CD4-positive, alpha-beta T cell treated with Interleukin-15 for 1 hour (primary cell): ENCODE results near the gene SEL1L.
"Not testable (repeated sequence)": the region's sequence is repeated elsewhere in the genome, so short reads cannot be mapped to it uniquely, and the experiment has no call there.

Experiments used
- DNase-seq: peaks from one replicate; pipeline ENCODE4 v3.0.0-alpha.2; 2020

SEL1L gene

DNA sequence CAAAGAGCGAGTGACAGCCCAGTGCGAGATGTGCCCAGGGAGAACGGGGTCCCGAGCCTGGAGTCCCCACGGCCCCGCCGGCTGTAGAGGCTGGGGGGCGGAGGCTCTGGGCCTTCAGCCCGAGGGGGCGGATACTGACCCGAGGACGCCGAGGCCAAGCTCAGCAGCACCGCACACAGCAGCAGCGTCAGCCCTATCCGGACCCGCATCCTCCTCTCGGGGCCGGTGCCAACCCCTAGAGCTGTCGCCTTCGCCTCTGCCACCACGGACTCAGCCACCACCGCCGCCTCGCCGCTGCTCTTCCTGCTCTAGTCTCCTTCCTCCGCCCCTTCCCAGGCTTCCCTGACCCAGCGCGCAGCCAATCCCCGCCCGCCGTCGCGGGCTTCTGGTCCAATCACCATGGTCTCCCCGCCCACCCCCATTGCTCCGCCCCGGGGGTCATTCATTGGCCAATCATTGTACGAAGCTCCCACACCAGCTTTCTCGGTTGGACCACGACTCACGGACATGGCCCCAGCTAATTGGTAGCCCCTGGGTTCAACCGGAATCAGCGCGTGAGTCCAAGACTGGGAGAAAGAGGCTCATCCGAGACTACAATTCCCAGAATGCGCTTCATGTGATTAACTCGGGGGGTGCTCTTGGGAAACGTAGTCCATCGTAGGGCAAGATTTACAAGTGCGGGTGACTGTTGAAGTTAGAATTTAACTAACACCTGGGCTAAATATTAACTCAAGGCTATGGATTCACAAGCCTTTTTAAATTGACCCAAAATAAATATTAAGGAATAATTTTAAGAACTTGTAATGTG lies at the start of gene SEL1L:
SEL1L (minus strand) TSS at position 318 of the 808 bp plus-strand sequence; CDS start at position 209, 109 bp downstream.
- DNase-seq = peak; percentile 99

- no peak for DNase-seq
These were observed 48.8 kb upstream of the SEL1L start for GRCh38 chr14:81582420-81582819.

GRCh38 chr14:81579115-81579514 lies 45.5 kb upstream of the SEL1L start:
- no peak for DNase-seq

GRCh38 chr14:81571437-81571836 lies 37.8 kb upstream of the SEL1L start:
- no peak for DNase-seq

DNA sequence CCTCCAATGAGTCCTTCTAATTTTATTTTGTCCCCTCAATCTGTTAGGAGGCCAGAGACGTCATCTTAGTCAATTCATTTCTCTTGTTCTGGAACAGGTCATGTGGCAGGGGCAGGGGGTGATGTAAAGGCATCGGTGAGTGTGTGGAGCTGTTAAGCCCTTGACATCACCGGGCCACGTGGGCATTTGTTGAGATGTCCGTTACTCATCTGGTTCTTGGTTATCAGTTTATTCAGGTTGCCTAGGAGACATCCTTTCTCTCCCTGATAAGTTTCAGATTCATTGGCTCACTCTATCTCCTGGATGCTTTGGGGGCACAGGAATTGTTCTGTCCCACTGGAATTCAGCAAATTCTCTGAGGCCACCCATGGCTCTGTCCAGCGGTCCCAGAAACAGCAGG lies 33.6 kb upstream of the SEL1L start:
- DNase-seq = no peak

- no peak for DNase-seq
These were observed 32.0 kb upstream of the SEL1L start for GRCh38 chr14:81565441-81566290.

GRCh38 chr14:81562818-81563217 lies 29.2 kb upstream of the SEL1L start:
- no peak for DNase-seq

GRCh38 chr14:81561084-81561775 lies 27.6 kb upstream of the SEL1L start:
- DNase-seq = no peak

DNA sequence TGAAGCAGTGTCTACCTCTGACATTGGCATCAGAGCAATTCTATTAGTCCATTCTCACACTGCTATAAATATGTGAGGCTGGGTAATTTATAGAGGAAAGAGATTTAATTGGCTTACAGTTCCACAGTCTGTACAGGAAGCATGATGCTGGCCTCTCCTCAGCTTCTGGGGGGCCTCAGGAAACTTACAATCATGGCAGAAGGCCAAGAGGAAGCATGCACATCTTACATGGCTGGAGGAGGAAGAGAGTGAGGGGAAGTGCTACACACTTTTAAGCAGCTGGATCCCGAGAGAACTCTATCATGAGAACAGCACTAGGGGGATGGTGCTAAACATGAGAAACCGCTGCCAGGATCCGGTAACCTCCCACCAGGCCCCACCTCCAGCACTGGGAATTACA lies 25.7 kb upstream of the SEL1L start:
- no peak for DNase-seq

DNA sequence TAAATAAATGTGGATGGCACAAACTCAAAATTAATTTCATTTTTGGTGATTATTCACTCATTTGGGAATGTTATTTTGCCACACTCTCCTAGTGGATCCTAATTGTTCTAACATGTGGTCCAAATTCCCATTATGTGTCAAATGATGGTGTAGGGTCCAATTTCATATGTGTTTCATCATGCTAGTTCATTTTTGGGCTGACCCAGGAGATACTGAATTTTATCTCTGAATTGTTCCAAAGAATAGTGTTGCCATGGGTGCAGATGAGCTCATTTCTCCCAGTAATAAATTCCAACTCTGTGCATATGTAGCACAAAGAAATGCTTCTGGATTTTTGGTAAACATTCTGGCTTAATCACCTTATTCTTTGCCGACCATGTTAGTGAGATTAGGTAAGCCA lies 23.5 kb upstream of the SEL1L start:
- no peak for DNase-seq

DNA sequence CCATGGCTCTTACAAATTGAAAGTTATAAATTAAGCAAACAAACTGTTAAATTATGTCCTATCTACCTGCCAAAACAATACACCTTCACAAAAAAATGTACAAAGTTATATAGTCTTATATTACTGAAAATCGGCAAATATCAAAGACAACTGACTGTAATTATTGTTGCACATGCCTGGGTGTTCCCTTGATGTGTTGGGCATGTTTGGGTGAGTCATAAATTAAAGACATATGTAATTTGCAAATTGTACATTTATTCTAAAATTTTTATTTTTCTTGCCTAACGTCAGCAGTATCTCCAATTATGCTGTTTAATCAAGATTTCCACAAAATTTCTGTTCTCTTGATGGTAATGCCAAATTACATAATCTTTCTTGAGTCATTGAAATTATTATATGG lies 22.0 kb upstream of the SEL1L start:
- DNase-seq = no peak

DNA sequence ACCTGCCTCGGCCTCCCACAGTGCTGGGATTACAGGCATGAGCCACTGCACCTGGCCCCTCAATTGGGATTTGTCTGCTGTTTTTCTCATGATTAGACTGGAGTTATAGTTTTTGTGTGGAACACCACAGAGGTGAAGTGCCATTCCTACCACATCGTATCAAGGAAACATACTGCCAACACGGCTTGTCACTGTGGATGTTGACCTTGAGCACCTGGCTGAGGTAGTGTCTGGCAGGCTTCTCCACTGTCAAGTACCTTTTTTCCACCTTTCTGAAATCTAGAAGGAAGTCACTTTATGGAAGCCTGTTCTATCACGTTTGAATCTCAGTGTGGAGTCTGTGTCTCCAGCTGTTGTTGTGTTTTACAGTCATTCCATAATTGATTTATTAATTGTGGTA lies 21.4 kb upstream of the SEL1L start:
- no peak for DNase-seq

DNA sequence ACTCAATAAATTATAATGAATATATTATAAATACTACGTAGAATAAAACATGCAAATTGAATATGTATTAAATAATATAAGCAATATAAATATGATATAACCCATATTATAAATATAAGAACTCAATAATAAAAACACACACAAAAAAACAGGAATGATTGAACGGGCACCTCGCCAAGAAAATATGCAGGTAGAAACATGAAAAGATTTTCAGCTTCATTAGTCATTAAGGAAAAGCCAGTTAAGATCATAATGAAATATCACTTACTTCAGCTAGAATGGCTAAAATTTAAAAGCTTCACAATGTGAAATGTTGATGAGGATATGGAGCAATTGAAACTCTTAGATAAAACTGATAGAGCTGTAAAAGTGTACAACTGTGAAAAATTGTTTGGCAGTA lies 17.8 kb upstream of the SEL1L start:
- no peak for DNase-seq

GRCh38 chr14:81550001-81550637 lies 16.5 kb upstream of the SEL1L start:
- DNase-seq = no peak

GRCh38 chr14:81541206-81541605 lies 7.6 kb upstream of the SEL1L start:
- DNase-seq = not testable (repeated sequence)

- no peak for DNase-seq
These were observed 3.5 kb upstream of the SEL1L start for GRCh38 chr14:81537193-81537592.

GRCh38 chr14:81536241-81536771 lies 2.7 kb upstream of the SEL1L start:
- no peak for DNase-seq

- no peak for DNase-seq
These were observed 1.9 kb upstream of the SEL1L start for GRCh38 chr14:81535396-81536164.

GRCh38 chr14:81534510-81535074 lies 939 bp upstream of the SEL1L start:
- DNase-seq = no peak

DNA sequence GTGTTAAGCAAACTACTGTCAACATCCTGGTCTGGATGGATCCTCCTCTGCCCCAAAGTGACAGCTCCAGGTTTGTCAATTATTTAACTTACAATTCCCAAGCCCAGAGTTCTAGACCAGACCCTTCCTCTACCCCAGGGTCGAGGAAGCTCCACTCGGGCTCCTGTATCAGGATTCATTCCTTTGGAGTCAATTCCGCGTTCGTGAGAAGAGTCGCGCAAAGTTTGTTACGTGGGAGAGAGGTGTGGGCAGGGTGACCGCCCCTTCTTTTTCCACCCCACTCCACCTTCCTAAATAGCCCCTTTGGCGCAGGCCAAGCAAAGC lies 479 bp downstream of the SEL1L start:
- no peak for DNase-seq

DNA sequence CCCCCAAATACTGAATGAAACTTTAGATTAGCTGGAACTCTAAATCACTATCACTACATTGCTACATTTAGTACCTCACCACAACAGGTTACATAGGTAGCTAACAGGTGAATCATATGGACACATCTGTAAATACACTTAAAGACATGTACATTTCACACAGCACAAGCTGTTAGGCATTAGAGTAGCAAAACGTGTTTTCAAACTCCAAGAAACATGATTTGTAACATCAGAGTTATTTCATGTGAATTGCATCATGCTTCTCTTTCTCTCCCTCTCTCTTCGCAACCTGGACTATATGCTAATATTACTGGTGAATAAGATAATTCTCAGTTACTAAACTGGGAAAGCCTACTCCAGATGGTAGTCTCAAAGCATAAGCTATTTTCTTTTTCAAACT lies 4.3 kb downstream of the SEL1L start:
- no peak for DNase-seq

DNA sequence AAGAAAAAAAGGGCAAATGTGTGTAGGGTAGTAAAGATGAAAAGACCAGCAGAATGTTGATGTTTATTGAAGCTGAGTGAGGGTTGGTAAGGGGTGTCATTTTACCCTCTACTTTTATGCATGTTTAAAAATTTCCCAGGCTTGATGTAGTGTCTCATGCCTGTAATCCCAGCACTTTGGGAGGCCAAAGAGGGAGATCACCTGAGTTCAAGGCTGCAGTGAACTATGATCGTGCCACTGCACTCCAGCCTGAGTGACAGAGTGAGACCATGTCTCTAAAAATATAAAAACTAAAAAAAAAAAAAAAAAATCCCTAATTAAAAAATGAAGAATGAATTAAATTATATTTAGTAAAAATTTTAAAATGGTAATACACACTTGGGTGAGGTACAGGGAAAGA lies 8.5 kb downstream of the SEL1L start:
- DNase-seq = no peak
